ENCODE results near the gene RNF187. TPM values are rescaled to one million over a fixed set of nuclear protein-coding genes. Genes with fewer than 3 reads are reported as not detected.

RNF187 gene
- total and polyA plus RNA-seq, 2 of the 13 experiments (the other 11 are each of a cell fraction or from before 2014, with no cell fraction given) = 41.3 to 59.4 TPM

DNA sequence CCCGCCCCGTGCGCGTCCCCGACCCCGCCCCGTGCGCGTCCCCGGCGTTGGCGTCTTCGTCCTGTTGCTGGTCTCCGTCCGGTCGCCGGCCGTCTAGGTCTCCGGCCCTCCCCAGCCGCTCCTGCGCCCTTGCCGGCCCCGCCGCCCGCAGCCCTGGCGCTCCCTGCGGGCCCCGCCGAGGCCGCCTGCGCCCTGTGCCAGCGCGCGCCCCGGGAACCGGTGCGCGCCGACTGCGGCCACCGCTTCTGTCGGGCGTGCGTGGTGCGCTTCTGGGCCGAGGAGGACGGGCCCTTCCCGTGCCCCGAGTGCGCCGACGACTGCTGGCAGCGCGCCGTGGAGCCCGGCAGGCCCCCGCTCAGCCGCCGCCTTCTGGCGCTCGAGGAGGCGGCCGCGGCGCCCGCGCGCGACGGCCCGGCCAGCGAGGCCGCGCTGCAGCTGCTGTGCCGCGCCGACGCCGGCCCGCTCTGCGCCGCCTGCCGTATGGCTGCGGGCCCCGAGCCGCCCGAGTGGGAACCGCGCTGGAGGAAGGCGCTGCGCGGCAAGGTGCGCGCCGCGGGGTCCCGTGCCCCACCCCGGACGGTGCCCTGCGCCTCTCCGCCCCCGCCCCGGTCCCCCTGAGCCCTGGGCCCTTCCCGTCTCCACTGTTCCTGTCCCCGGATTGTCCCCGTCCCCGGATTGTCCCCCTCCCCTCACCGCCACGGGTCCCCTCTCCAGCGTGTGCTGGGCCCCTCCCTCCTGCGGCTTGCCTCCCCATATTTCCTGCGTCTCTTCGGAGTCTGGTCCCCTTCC, at the start of gene RNF187 (continued):
- TF ChIP-seq, protein P1, sequence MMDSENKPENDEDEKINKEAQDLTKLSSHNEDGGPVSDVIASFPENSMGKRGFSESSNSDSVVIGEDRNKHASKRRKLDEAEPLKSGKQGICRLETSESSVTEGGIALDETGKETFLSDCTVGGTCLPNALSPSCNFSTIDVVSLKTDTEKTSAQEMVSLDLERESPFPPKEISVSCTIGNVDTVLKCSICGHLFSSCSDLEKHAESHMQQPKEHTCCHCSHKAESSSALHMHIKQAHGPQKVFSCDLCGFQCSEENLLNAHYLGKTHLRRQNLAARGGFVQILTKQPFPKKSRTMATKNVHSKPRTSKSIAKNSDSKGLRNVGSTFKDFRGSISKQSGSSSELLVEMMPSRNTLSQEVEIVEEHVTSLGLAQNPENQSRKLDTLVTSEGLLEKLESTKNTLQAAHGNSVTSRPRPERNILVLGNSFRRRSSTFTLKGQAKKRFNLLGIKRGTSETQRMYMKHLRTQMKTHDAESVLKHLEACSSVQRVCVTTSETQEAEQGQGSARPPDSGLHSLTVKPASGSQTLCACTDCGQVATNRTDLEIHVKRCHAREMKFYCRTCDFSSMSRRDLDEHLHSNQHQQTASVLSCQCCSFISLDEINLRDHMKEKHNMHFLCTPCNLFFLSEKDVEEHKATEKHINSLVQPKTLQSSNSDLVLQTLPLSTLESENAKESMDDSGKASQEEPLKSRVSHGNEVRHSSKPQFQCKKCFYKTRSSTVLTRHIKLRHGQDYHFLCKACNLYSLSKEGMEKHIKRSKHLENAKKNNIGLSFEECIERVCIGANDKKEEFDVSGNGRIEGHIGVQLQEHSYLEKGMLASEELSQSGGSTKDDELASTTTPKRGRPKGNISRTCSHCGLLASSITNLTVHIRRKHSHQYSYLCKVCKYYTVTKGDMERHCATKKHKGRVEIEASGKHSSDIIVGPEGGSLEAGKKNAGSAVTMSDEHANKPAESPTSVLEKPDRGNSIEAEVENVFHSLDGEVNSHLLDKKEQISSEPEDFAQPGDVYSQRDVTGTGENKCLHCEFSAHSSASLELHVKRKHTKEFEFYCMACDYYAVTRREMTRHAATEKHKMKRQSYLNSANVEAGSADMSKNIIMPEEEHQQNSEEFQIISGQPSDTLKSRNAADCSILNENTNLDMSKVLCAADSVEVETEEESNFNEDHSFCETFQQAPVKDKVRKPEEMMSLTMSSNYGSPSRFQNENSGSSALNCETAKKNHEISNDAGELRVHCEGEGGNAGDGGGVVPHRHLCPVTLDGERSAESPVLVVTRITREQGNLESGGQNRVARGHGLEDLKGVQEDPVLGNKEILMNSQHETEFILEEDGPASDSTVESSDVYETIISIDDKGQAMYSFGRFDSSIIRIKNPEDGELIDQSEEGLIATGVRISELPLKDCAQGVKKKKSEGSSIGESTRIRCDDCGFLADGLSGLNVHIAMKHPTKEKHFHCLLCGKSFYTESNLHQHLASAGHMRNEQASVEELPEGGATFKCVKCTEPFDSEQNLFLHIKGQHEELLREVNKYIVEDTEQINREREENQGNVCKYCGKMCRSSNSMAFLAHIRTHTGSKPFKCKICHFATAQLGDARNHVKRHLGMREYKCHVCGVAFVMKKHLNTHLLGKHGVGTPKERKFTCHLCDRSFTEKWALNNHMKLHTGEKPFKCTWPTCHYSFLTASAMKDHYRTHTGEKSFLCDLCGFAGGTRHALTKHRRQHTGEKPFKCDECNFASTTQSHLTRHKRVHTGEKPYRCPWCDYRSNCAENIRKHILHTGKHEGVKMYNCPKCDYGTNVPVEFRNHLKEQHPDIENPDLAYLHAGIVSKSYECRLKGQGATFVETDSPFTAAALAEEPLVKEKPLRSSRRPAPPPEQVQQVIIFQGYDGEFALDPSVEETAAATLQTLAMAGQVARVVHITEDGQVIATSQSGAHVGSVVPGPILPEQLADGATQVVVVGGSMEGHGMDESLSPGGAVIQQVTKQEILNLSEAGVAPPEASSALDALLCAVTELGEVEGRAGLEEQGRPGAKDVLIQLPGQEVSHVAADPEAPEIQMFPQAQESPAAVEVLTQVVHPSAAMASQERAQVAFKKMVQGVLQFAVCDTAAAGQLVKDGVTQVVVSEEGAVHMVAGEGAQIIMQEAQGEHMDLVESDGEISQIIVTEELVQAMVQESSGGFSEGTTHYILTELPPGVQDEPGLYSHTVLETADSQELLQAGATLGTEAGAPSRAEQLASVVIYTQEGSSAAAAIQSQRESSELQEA (CRISPR knock-in tag; IDR thresholded peaks at IDR 0.05; ENCODE audit: not compliant biosample characterization) = no peak
- TF ChIP-seq SIN3B (IDR thresholded peaks at IDR 0.05; ENCODE audit: low read length) = no peak
- TF ChIP-seq SNAI1 (CRISPR knock-in tag; IDR thresholded peaks at IDR 0.05; ENCODE audit: borderline replicate concordance) = no peak; the same call in 1 of the 2 replicates
- TF ChIP-seq, protein P2, sequence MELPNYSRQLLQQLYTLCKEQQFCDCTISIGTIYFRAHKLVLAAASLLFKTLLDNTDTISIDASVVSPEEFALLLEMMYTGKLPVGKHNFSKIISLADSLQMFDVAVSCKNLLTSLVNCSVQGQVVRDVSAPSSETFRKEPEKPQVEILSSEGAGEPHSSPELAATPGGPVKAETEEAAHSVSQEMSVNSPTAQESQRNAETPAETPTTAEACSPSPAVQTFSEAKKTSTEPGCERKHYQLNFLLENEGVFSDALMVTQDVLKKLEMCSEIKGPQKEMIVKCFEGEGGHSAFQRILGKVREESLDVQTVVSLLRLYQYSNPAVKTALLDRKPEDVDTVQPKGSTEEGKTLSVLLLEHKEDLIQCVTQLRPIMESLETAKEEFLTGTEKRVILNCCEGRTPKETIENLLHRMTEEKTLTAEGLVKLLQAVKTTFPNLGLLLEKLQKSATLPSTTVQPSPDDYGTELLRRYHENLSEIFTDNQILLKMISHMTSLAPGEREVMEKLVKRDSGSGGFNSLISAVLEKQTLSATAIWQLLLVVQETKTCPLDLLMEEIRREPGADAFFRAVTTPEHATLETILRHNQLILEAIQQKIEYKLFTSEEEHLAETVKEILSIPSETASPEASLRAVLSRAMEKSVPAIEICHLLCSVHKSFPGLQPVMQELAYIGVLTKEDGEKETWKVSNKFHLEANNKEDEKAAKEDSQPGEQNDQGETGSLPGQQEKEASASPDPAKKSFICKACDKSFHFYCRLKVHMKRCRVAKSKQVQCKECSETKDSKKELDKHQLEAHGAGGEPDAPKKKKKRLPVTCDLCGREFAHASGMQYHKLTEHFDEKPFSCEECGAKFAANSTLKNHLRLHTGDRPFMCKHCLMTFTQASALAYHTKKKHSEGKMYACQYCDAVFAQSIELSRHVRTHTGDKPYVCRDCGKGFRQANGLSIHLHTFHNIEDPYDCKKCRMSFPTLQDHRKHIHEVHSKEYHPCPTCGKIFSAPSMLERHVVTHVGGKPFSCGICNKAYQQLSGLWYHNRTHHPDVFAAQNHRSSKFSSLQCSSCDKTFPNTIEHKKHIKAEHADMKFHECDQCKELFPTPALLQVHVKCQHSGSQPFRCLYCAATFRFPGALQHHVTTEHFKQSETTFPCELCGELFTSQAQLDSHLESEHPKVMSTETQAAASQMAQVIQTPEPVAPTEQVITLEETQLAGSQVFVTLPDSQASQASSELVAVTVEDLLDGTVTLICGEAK (IDR thresholded peaks at IDR 0.05) = no peak
- TF ChIP-seq, protein P2 (CRISPR knock-in tag; IDR thresholded peaks at IDR 0.05) = no peak
- TF ChIP-seq MIER2 (CRISPR knock-in tag; IDR thresholded peaks at IDR 0.05) = no peak
- TF ChIP-seq CAMTA2 (CRISPR knock-in tag; IDR thresholded peaks at IDR 0.05; ENCODE audit: borderline replicate concordance) = no peak
- no peak for TF ChIP-seq HNRNPLL (IDR thresholded peaks at IDR 0.05; ENCODE audit: low read depth, low read length, poor library complexity, severe bottlenecking)
- TF ChIP-seq, protein P3, sequence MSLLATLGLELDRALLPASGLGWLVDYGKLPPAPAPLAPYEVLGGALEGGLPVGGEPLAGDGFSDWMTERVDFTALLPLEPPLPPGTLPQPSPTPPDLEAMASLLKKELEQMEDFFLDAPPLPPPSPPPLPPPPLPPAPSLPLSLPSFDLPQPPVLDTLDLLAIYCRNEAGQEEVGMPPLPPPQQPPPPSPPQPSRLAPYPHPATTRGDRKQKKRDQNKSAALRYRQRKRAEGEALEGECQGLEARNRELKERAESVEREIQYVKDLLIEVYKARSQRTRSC (CRISPR knock-in tag; IDR thresholded peaks at IDR 0.05; ENCODE audit: low read depth) = no peak
- no peak for TF ChIP-seq BRD4 (CRISPR knock-in tag; IDR thresholded peaks at IDR 0.05)
- no peak for TF ChIP-seq NFKB2 (CRISPR knock-in tag; IDR thresholded peaks at IDR 0.05; ENCODE audit: borderline replicate concordance)
